Hematopoietic multipotent progenitor cell treated with erythropoietin and hydrocortisone succinate and interleukin-3 and kit ligand, for 15 days (in vitro differentiated cells): ENCODE data around the gene TMEM150C.
"Not testable (repeated sequence)": the region's sequence is repeated elsewhere in the genome, so short reads cannot be mapped to it uniquely, and the experiment has no call there.

Source experiments
- DNase-seq: peaks from one replicate; pipeline ENCODE4 v3.0.0-alpha.2; 2015; ENCODE audit warnings: low spot score

The TMEM150C gene

GRCh38 chr4:82473621-82474164 lies 88.1 kb downstream of the TMEM150C start:
- DNase-seq = no peak

GRCh38 chr4:82473080-82473479 lies 88.7 kb downstream of the TMEM150C start:
- DNase-seq = not testable (repeated sequence)

- DNase-seq = no peak
Observed at GRCh38 chr4:82469791-82470345, 91.9 kb downstream of the TMEM150C start.

GRCh38 chr4:82467471-82467870 lies 94.3 kb downstream of the TMEM150C start:
- peak; percentile 6 for DNase-seq

GRCh38 chr4:82463221-82463620 lies 98.6 kb downstream of the TMEM150C start:
- DNase-seq = no peak

- peak; percentile 87 for DNase-seq
Observed at GRCh38 chr4:82462415-82462831, 99.4 kb downstream of the TMEM150C start.

- no peak for DNase-seq
Observed at GRCh38 chr4:82461710-82462109, 100.1 kb downstream of the TMEM150C start.

- no peak for DNase-seq
Observed at GRCh38 chr4:82458729-82459128, 103.1 kb downstream of the TMEM150C start.

- no peak for DNase-seq
Observed at GRCh38 chr4:82457266-82457665, 104.5 kb downstream of the TMEM150C start.

GRCh38 chr4:82452026-82452425 lies 109.8 kb downstream of the TMEM150C start:
- no peak for DNase-seq

- DNase-seq = no peak
Observed at GRCh38 chr4:82450966-82451755, 110.6 kb downstream of the TMEM150C start.

- no peak for DNase-seq
Observed at GRCh38 chr4:82447886-82448285, 113.9 kb downstream of the TMEM150C start.

- DNase-seq = no peak
Observed at GRCh38 chr4:82439088-82439487, 122.7 kb downstream of the TMEM150C start.

- DNase-seq = no peak
Observed at GRCh38 chr4:82437285-82438005, 124.3 kb downstream of the TMEM150C start.

GRCh38 chr4:82436780-82437179 lies 125.0 kb downstream of the TMEM150C start:
- DNase-seq = no peak

- DNase-seq = no peak
Observed at GRCh38 chr4:82436130-82436529, 125.7 kb downstream of the TMEM150C start.

- no peak for DNase-seq
Observed at GRCh38 chr4:82434949-82435348, 126.8 kb downstream of the TMEM150C start.

- DNase-seq = no peak
Observed at GRCh38 chr4:82433791-82434190, 128.0 kb downstream of the TMEM150C start.
